Prostate gland (tissue), 2 donors: Measurements from ENCODE around the gene GBX1. TPM values are rescaled to one million over a fixed set of nuclear protein-coding genes. Genes with fewer than 3 reads are reported as not detected.

Experiments used
- DNase-seq: peaks from one replicate; pipeline ENCODE4 v3.0.0-alpha.2; 2019; ENCODE audit warnings: low spot score
- H3K27ac ChIP-seq, 2 donors: fragments of 200-600 bp; sonication (generic); 2 replicates each; pipeline ENCODE4 v1.5.1; 2017 to 2019
- H3K27me3 ChIP-seq: fragments of 200-600 bp; sonication (generic); replicated peaks from 2 replicates; pipeline ENCODE4 v1.5.1; 2019; ENCODE audit not compliant: insufficient read depth
- H3K36me3 ChIP-seq, 2 donors: fragments of 200-600 bp; sonication (generic); 1 replicate in 1 of 2; 2 replicates in 1 of 2; pipeline versions ENCODE4 v1.5.1 to v1.8.1; 2017 to 2019
- H3K4me1 ChIP-seq: fragments of 200-600 bp; sonication (generic); replicated peaks from 2 replicates; pipeline ENCODE4 v1.5.1; 2019
- H3K4me3 ChIP-seq, 2 donors: fragments of 200-600 bp; sonication (generic); 2 replicates each; pipeline ENCODE4 v1.5.1; 2017 to 2019
- H3K9me3 ChIP-seq: fragments of 200-600 bp; sonication (generic); 2 replicates; pipeline ENCODE4 v1.5.1; 2017
- POLR2A ChIP-seq: fragments of 450-650 bp; IDR thresholded peaks from one replicate; pipeline ENCODE4 v1.6.1; 2016; ENCODE audit warnings: antibody characterized with exemption, mild to moderate bottlenecking
- POLR2AphosphoS5 ChIP-seq: sonication (generic); formaldehyde crosslinking; IDR thresholded peaks from one replicate; pipeline ENCODE4 v1.6.1; 2017; ENCODE audit warnings: antibody characterized with exemption
- WGBS: methylation state at CpG from one replicate; pipeline ENCODE4 v1.1.5; 2018; 5-methylcytosine and 5-hydroxymethylcytosine counted together
- intact Hi-C: fragments of 100-400 bp; cut with DNase I; formaldehyde crosslinking; loops from one replicate; pipeline ENCODE4 v1.14.2; 2022
- total RNA-seq, 2 donors: library from RNA; depleted of rRNA; stranded (reverse); fragments of >200 nt; gene quantifications; one replicate each; pipeline ENCODE4 v1.1.0, GENCODE V29; 2016
- TF ChIP-seq, protein P1 (sequence below), 4 experiments: fragments of 200-600 bp in 2 of 4; fragments of 450-650 bp in 2 of 4; sonication (generic) in 2 of 4; IDR thresholded peaks; 1 replicate in 3 of 4; 2 replicates in 1 of 4; pipeline ENCODE4 v1.5.1; 2016 to 2019; ENCODE audit warnings: antibody characterized with exemption in 4 of 4, mild to moderate bottlenecking in 2 of 4, moderate library complexity in 2 of 4

The GBX1 gene
- total RNA-seq, 2 donors from 2014 or later = not detected

DNA sequence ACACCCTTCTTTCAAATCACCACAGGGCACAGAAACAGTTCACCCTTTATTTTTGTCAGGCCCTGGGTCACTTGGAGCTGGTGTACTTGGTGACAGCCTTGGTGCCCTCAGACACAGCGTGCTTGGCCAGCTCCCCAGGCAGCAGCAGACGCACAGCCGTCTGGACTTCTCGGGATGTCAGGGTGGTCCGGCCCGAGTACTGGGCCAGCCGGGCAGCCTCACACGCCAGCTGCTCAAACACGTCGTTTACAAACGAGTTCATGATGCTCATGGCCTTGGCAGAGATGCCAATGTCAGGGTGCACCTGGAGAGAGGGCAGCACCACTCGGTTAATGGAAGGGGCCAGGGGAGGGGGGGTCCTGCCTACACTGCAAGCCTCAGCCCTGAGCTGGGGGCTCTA, 40.3 kb upstream of the GBX1 start:
- H3K27me3 ChIP-seq = no peaks in the 10 kb centered on the region
- no peak for DNase-seq
- WGBS = 45% methylated on average over 12 of the region's 12 CpGs
- no peaks in the 10 kb centered on the region for H3K4me1 ChIP-seq
- H3K4me3 ChIP-seq = no peak overlapping the region
- intact Hi-C loops = no loop called here
- TF ChIP-seq POLR2AphosphoS5 = no peak
- TF ChIP-seq POLR2A = no peak
- TF ChIP-seq, protein P1, sequence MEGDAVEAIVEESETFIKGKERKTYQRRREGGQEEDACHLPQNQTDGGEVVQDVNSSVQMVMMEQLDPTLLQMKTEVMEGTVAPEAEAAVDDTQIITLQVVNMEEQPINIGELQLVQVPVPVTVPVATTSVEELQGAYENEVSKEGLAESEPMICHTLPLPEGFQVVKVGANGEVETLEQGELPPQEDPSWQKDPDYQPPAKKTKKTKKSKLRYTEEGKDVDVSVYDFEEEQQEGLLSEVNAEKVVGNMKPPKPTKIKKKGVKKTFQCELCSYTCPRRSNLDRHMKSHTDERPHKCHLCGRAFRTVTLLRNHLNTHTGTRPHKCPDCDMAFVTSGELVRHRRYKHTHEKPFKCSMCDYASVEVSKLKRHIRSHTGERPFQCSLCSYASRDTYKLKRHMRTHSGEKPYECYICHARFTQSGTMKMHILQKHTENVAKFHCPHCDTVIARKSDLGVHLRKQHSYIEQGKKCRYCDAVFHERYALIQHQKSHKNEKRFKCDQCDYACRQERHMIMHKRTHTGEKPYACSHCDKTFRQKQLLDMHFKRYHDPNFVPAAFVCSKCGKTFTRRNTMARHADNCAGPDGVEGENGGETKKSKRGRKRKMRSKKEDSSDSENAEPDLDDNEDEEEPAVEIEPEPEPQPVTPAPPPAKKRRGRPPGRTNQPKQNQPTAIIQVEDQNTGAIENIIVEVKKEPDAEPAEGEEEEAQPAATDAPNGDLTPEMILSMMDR (IDR thresholded peaks at IDR 0.05) = no peak
- no peaks in the 10 kb centered on the region for H3K9me3 ChIP-seq
- no peaks in the 10 kb centered on the region for H3K36me3 ChIP-seq
- no peak overlapping the region for H3K27ac ChIP-seq

DNA sequence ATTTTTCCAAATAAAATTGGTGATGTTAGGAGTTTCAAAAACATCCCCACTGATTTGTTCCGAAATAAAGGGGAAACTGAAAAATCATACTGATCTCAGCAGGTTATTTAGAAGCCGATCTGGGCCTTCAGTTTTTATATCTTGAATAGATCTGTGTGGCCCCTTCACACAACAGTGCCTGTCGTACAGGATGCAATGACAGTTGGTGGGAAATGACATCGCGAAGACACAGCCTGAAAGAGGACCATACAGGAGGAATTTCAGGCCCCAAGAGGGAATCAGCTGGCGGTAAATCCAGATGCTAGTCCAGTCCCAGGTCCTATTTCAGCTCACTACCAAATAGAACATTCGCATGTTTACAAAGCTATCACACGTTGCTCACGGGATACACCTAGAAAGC, 39.8 kb upstream of the GBX1 start:
- Histone ChIP-seq H3K36me3 (no peaks in the 10 kb centered on the region), H3K4me3 (no peak overlapping the region), H3K27me3 (no peaks in the 10 kb centered on the region), H3K9me3 (no peaks in the 10 kb centered on the region), H3K27ac (no peak overlapping the region), H3K4me1 (no peaks in the 10 kb centered on the region)
- 57% methylated on average over 9 of the region's 9 CpGs for WGBS
- no peak for DNase-seq
- no peak for TF ChIP-seq POLR2AphosphoS5
- TF ChIP-seq, protein P1 (IDR thresholded peaks at IDR 0.05) = no peak
- no peak for TF ChIP-seq POLR2A
- intact Hi-C loops = no loop called here

DNA sequence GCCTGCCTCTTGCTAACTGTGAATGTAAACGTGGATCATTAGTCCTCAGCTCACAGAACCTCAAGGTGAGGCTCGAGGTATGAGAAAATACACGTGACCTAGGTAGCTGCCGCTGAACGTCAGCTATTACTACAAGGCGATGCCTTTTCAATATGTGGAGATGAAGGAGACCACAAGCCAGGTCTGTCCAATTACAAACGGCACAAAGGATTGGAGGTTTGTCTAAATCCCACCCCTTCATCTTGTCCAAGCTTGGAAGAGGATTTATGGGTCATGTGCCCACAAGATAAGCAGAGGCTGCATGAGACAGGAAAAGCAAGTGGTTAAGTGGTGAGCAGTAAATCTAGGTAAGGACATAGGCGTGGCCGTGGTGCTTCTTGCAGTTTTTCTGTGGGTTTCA, 39.4 kb upstream of the GBX1 start:
- H3K36me3 ChIP-seq = no peaks in the 10 kb centered on the region
- no peaks in the 10 kb centered on the region for H3K4me1 ChIP-seq
- TF ChIP-seq, protein P1 (IDR thresholded peaks at IDR 0.05) = no peak
- TF ChIP-seq POLR2AphosphoS5 (no peak), POLR2A (no peak)
- no peaks in the 10 kb centered on the region for H3K9me3 ChIP-seq
- H3K4me3 ChIP-seq = no peak overlapping the region
- no peak for DNase-seq
- intact Hi-C loops = no loop called here
- H3K27ac ChIP-seq = no peak overlapping the region
- H3K27me3 ChIP-seq = no peaks in the 10 kb centered on the region
- 40% methylated on average over 9 of the region's 9 CpGs for WGBS

DNA sequence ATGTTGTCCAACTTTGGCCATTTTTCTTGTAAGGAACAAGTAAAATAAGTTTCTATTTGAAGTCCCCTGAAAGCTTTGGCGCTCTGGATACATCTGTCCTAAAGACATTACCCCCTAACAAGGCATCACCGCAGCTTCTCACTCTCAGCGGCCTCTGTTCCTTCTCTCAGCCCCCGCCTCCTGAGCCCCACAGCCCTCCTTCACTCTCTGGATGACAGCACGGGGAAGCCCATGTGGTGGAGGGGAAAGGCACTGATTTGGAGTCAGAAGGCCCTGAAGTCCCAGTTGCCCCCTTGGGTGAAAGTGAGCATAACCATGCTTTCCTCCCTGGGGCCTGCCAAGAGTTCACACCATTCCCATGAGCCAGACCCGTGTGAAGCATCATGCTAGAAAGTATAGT, 38.2 kb upstream of the GBX1 start:
- H3K27ac ChIP-seq = no peak overlapping the region
- H3K4me3 ChIP-seq = no peak overlapping the region
- TF ChIP-seq, protein P1 (IDR thresholded peaks at IDR 0.05) = no peak
- TF ChIP-seq POLR2AphosphoS5 (no peak), POLR2A (no peak)
- no peak for DNase-seq
- H3K9me3 ChIP-seq = no peaks in the 10 kb centered on the region
- intact Hi-C loops = no loop called here
- no peaks in the 10 kb centered on the region for H3K36me3 ChIP-seq
- no peaks in the 10 kb centered on the region for H3K4me1 ChIP-seq
- no peaks in the 10 kb centered on the region for H3K27me3 ChIP-seq
- 80% methylated on average over 6 of the region's 6 CpGs for WGBS

DNA sequence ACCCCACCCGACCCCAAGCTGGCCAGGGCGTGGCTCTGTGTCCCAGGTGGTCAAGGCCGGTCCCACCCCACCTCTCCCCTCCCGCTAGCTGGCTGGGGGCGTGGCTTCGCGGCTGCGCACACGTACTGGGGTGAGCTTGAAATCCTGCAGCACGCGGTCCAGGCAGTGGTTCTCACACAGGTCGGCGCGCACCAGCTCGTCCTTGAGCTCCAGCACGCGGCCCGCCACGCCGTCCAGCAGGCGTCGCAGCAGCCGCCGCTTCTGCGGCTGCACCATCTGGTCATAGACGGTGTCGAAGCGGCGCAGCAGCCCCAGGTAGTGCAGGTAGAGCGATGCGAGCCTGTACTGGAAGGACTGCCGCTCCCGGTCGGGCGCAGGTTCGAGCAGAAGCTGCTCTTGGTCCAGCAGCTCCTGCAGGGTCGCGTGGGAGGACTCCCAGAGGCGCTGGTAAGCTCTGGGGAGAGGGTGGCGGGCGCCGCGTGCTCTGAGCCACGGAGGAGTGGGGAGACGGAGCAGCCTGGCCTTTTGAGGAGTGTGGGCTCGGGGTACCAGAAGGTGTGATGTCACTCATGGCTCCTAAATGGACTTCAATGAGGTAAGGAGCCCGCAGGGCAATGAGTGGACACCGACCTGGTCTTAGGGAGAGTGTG, 37.0 kb upstream of the GBX1 start:
- H3K4me3 ChIP-seq = no peak overlapping the region

More for the DNA sequence above, 37.0 kb upstream of the GBX1 start:
- H3K4me1 ChIP-seq = no peaks in the 10 kb centered on the region
- H3K27me3 ChIP-seq = no peaks in the 10 kb centered on the region
- no peak for DNase-seq
- intact Hi-C loops = no loop called here
- no peak overlapping the region for H3K27ac ChIP-seq
- no peaks in the 10 kb centered on the region for H3K36me3 ChIP-seq
- WGBS = 81% methylated on average over 43 of the region's 48 CpGs
- TF ChIP-seq, protein P1 (IDR thresholded peaks at IDR 0.05) = peak in 1 of 4 experiments; percentile 22
- no peak for TF ChIP-seq POLR2A
- no peak for TF ChIP-seq POLR2AphosphoS5
- H3K9me3 ChIP-seq = no peaks in the 10 kb centered on the region
